Body of pancreas (tissue), 4 donors: ENCODE measurements around the gene SPSB1.

Source experiments
- POLR2A ChIP-seq, 3 donors: fragments of 450-650 bp; IDR thresholded peaks; one replicate each; pipeline ENCODE4 v1.6.1; 2016; ENCODE audit warnings: antibody characterized with exemption in 3 of 3, mild to moderate bottlenecking in 2 of 3
- TF ChIP-seq, protein P1 (sequence below), 7 experiments: fragments of 450-650 bp in 4 of 7; fragments of 200-600 bp in 3 of 7; sonication (generic) in 3 of 7; IDR thresholded peaks; one replicate each; pipeline ENCODE4 v1.5.1; 2016 to 2019; ENCODE audit warnings: antibody characterized with exemption in 7 of 7

DNA sequence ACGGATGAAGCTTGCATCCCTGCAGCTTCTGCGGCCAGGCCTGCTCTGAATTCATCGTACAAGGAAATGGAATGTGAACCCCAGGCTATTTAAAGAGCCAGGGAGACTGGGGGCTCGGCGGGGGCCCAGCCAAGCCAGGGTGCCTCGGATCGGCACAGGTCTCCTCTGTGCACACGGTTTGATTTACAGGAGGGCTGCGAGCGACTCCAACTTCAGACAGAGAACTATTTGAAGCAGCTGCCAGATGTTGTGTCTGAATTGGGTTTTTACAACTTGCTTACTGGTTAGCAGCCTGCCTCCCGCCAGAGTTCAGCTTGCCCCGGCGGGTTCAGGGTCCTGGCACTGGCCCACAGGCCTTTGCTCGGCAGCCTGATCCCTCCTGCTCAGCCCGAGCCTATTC is 83.2 kb downstream of the SPSB1 start:
- TF ChIP-seq, protein P1, sequence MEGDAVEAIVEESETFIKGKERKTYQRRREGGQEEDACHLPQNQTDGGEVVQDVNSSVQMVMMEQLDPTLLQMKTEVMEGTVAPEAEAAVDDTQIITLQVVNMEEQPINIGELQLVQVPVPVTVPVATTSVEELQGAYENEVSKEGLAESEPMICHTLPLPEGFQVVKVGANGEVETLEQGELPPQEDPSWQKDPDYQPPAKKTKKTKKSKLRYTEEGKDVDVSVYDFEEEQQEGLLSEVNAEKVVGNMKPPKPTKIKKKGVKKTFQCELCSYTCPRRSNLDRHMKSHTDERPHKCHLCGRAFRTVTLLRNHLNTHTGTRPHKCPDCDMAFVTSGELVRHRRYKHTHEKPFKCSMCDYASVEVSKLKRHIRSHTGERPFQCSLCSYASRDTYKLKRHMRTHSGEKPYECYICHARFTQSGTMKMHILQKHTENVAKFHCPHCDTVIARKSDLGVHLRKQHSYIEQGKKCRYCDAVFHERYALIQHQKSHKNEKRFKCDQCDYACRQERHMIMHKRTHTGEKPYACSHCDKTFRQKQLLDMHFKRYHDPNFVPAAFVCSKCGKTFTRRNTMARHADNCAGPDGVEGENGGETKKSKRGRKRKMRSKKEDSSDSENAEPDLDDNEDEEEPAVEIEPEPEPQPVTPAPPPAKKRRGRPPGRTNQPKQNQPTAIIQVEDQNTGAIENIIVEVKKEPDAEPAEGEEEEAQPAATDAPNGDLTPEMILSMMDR (IDR thresholded peaks at IDR 0.05), result no peak
- TF ChIP-seq POLR2A (IDR thresholded peaks at IDR 0.05), result no peak
